SU-DHL-6 (cell line): ENCODE data around the gene TOX2.

Source experiments
- EZH2phosphoT487 ChIP-seq: fragments of 200-600 bp; sonication (generic), shearing (Covaris generic); conservative IDR thresholded peaks from 2 replicates; pipeline ENCODE4 v1.6.1; 2018; ENCODE audit warnings: mild to moderate bottlenecking, antibody characterized with exemption, low read length, moderate library complexity, mixed read lengths
- TF ChIP-seq, protein P1 (sequence below): fragments of 200-600 bp; sonication (generic); IDR thresholded peaks from one replicate; pipeline ENCODE4 v1.5.1; 2017; ENCODE audit warnings: antibody characterized with exemption, mild to moderate bottlenecking, low read length, moderate library complexity; ENCODE audit not compliant: insufficient read depth, poor library complexity, severe bottlenecking

DNA sequence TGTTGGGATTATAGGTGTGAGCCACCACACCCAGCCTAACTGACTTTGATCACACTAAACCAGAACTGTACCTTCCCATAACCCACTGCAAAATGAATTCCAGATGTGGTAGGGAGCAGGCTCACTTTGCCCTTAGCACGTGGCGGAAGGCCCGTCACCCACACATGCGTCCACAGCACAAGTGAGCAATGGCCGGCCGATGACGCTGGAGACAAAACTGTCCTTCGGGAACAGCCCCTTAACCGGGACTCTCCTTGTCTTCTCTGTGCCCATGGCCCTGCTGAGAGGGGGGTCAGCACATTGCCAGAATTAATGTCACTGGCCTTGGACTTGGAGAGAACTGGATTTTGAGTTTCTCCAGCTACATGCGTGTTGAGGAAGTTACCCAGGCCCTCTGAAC lies 107.2 kb downstream of the TOX2 start:
- TF ChIP-seq, protein P1, sequence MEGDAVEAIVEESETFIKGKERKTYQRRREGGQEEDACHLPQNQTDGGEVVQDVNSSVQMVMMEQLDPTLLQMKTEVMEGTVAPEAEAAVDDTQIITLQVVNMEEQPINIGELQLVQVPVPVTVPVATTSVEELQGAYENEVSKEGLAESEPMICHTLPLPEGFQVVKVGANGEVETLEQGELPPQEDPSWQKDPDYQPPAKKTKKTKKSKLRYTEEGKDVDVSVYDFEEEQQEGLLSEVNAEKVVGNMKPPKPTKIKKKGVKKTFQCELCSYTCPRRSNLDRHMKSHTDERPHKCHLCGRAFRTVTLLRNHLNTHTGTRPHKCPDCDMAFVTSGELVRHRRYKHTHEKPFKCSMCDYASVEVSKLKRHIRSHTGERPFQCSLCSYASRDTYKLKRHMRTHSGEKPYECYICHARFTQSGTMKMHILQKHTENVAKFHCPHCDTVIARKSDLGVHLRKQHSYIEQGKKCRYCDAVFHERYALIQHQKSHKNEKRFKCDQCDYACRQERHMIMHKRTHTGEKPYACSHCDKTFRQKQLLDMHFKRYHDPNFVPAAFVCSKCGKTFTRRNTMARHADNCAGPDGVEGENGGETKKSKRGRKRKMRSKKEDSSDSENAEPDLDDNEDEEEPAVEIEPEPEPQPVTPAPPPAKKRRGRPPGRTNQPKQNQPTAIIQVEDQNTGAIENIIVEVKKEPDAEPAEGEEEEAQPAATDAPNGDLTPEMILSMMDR = no peak
- TF ChIP-seq EZH2phosphoT487 = no peak
